ENCODE results near the gene NEK7.

GRCh38 chr1:198269646-198269940, 112.8 kb downstream of the NEK7 start:
- TF ChIP-seq POLR2A (IDR thresholded peaks at IDR 0.05; ENCODE audit: control extremely low read depth in 1 of 2, low read depth in 2 of 2, low read length in 2 of 2) (no peak), EZH2 (IDR thresholded peaks at IDR 0.05; ENCODE audit: low read depth, low read length, severe bottlenecking) (no peak)

Data from H1 (cell line).